T-helper 2 cell (primary cell): ENCODE data around the gene WWC2.
A peak's percentile ranks its signal among the peaks of the same experiment; 100 is the strongest.
"Not testable (repeated sequence)": the region's sequence is repeated elsewhere in the genome, so short reads cannot be mapped to it uniquely, and the experiment has no call there.

Source experiments
- DNase-seq, 5 experiments: peaks; one replicate each; pipeline versions ENCODE4 v3.0.0 to v3.0.0-alpha.2; 2012 to 2022

Gene WWC2

GRCh38 chr4:183304538-183304937 lies 205.5 kb downstream of the WWC2 start:
- no peak for DNase-seq

- no peak for DNase-seq
Observed at GRCh38 chr4:183306811-183307210, 207.8 kb downstream of the WWC2 start.

- DNase-seq = no peak
Observed at GRCh38 chr4:183312841-183313240, 213.8 kb downstream of the WWC2 start.

- no peak for DNase-seq
Observed at GRCh38 chr4:183314336-183314735, 215.3 kb downstream of the WWC2 start.

- DNase-seq = no peak
Observed at GRCh38 chr4:183314806-183315205, 215.7 kb downstream of the WWC2 start.

GRCh38 chr4:183318656-183319055 lies 219.6 kb downstream of the WWC2 start:
- DNase-seq = no peak

GRCh38 chr4:183320211-183321059 lies 221.4 kb downstream of the WWC2 start, which contains the start of gene CLDN22:
Gene CLDN22, minus strand, starts transcription at chr4:183320276. Its CDS starts 58 bp downstream, at chr4:183320218.
- DNase-seq = no peak

GRCh38 chr4:183321079-183321478 lies 222.0 kb downstream of the WWC2 start:
- peak in 1 of 5 experiments; percentile 60 for DNase-seq

- no peak for DNase-seq
Observed at GRCh38 chr4:183321516-183321915, 222.5 kb downstream of the WWC2 start.

GRCh38 chr4:183322326-183322725 lies 223.3 kb downstream of the WWC2 start, which contains the start of gene CLDN24:
Gene CLDN24, minus strand, starts transcription at chr4:183322426. Its CDS starts 0 bp downstream, at chr4:183322426.
- no peak for DNase-seq

- DNase-seq = no peak
Observed at GRCh38 chr4:183323295-183323694, 224.2 kb downstream of the WWC2 start.

- not testable (repeated sequence) for DNase-seq
Observed at GRCh38 chr4:183324056-183324455, 225.0 kb downstream of the WWC2 start.

GRCh38 chr4:183324619-183325018 lies 225.6 kb downstream of the WWC2 start:
- DNase-seq = no peak

GRCh38 chr4:183326387-183326786 lies 227.3 kb downstream of the WWC2 start:
- DNase-seq = not testable (repeated sequence)

GRCh38 chr4:183326853-183327252 lies 227.8 kb downstream of the WWC2 start:
- no peak for DNase-seq

GRCh38 chr4:183327827-183328226 lies 228.8 kb downstream of the WWC2 start:
- no peak for DNase-seq

GRCh38 chr4:183328832-183329231 lies 229.8 kb downstream of the WWC2 start:
- DNase-seq = no peak

- DNase-seq = no peak
Observed at GRCh38 chr4:183329244-183329643, 230.2 kb downstream of the WWC2 start.

GRCh38 chr4:183329954-183330742 lies 231.1 kb downstream of the WWC2 start:
- DNase-seq = no peak

GRCh38 chr4:183330841-183331240 lies 231.8 kb downstream of the WWC2 start:
- no peak for DNase-seq

GRCh38 chr4:183332447-183332846 lies 233.4 kb downstream of the WWC2 start:
- DNase-seq = no peak

GRCh38 chr4:183333202-183333601 lies 234.1 kb downstream of the WWC2 start:
- no peak for DNase-seq

- no peak for DNase-seq
Observed at GRCh38 chr4:183333983-183334382, 234.9 kb downstream of the WWC2 start.
